Large intestine (tissue), 3 donors: ENCODE data around the gene AHCYL2. TPM values are rescaled to one million over a fixed set of nuclear protein-coding genes. Genes with fewer than 3 reads are reported as not detected.

Experiments used
- DNase-seq, 2 donors: peaks; one replicate each; pipeline versions ENCODE4 v3.0.0 to v3.0.0-alpha.2; 2013
- H3K27ac ChIP-seq: one replicate; pipeline ENCODE4 v1.5.1; 2013; ENCODE audit warnings: low read length
- H3K27me3 ChIP-seq: 2 replicates; pipeline ENCODE4 v1.6.1; 2013; ENCODE audit warnings: low read length; ENCODE audit not compliant: control insufficient read depth, insufficient read depth
- H3K36me3 ChIP-seq: 2 replicates; pipeline ENCODE4 v1.6.1; 2013; ENCODE audit warnings: low read length; ENCODE audit not compliant: control insufficient read depth, insufficient read depth
- H3K4me1 ChIP-seq: one replicate; pipeline ENCODE4 v1.6.1; 2013; ENCODE audit warnings: low read length; ENCODE audit not compliant: control insufficient read depth, insufficient read depth
- H3K4me3 ChIP-seq: one replicate; pipeline ENCODE4 v1.5.1; 2013; ENCODE audit warnings: low read length
- H3K9me3 ChIP-seq: one replicate; pipeline ENCODE4 v1.6.1; 2013; ENCODE audit warnings: mild to moderate bottlenecking, low read depth, low read length, moderate library complexity; ENCODE audit not compliant: control insufficient read depth
- WGBS: methylation state at CpG from one replicate; pipeline ENCODE4 v1.1.5; 2013; ENCODE audit warnings: low lambda C conversion rate; ENCODE audit not compliant: insufficient coverage; 5-methylcytosine and 5-hydroxymethylcytosine counted together
- polyA plus RNA-seq: library from polyadenylated mRNA; unstranded; fragments of 120-200 nt; gene quantifications from one replicate; pipeline ENCODE4 v1.2.1, GENCODE V29; 2013

The AHCYL2 gene
- polyA plus RNA-seq, 1 donor = 23.2 TPM

- Histone ChIP-seq H3K36me3 (no peaks in the 10 kb centered on the region), H3K4me1 (no peaks in the 10 kb centered on the region), H3K9me3 (no peaks in the 10 kb centered on the region), H3K27me3 (no peaks in the 10 kb centered on the region), H3K4me3 (no peak overlapping the region), H3K27ac (no peak overlapping the region)
- DNase-seq = no peak
- WGBS = no CpG with 5 or more reads among the region's 2 CpGs
Measured at GRCh38 chr7:129452589-129453231, 227.9 kb downstream of the AHCYL2 start.

GRCh38 chr7:129453510-129454248 is 228.8 kb downstream of the AHCYL2 start:
- DNase-seq = no peak
- Histone ChIP-seq H3K36me3 (no peaks in the 10 kb centered on the region), H3K9me3 (no peaks in the 10 kb centered on the region), H3K4me1 (no peaks in the 10 kb centered on the region), H3K27me3 (no peaks in the 10 kb centered on the region), H3K27ac (no peak overlapping the region), H3K4me3 (no peak overlapping the region)
- no CpG with 5 or more reads among the region's 1 CpG for WGBS

- no CpG with 5 or more reads among the region's 4 CpGs for WGBS
- DNase-seq = no peak
- H3K27me3 ChIP-seq = no peaks in the 10 kb centered on the region
- no peak overlapping the region for H3K4me3 ChIP-seq
- no peaks in the 10 kb centered on the region for H3K9me3 ChIP-seq
- no peaks in the 10 kb centered on the region for H3K4me1 ChIP-seq
- H3K27ac ChIP-seq = no peak overlapping the region
- H3K36me3 ChIP-seq = no peaks in the 10 kb centered on the region
Measured at GRCh38 chr7:129454249-129454551, 229.4 kb downstream of the AHCYL2 start.

- 40% methylated on average over 1 of the region's 10 CpGs for WGBS
Measured at GRCh38 chr7:129456421-129456820, 231.6 kb downstream of the AHCYL2 start.

GRCh38 chr7:129457101-129457500 is 232.3 kb downstream of the AHCYL2 start:
- H3K4me1 ChIP-seq = no peaks in the 10 kb centered on the region
- no peaks in the 10 kb centered on the region for H3K36me3 ChIP-seq
- no peak for DNase-seq
- WGBS = no CpG with 5 or more reads among the region's 3 CpGs
- H3K9me3 ChIP-seq = no peaks in the 10 kb centered on the region
- no peak overlapping the region for H3K27ac ChIP-seq
- no peak overlapping the region for H3K4me3 ChIP-seq
- H3K27me3 ChIP-seq = no peaks in the 10 kb centered on the region

More at GRCh38 chr7:129456421-129456820, 231.6 kb downstream of the AHCYL2 start:
- H3K4me1 ChIP-seq = no peaks in the 10 kb centered on the region
- H3K36me3 ChIP-seq = no peaks in the 10 kb centered on the region
- no peak for DNase-seq
- no peaks in the 10 kb centered on the region for H3K9me3 ChIP-seq
- no peak overlapping the region for H3K27ac ChIP-seq
- H3K4me3 ChIP-seq = no peak overlapping the region
- no peaks in the 10 kb centered on the region for H3K27me3 ChIP-seq

- no peak for DNase-seq
- Histone ChIP-seq H3K4me1 (no peaks in the 10 kb centered on the region), H3K36me3 (no peaks in the 10 kb centered on the region), H3K27me3 (no peaks in the 10 kb centered on the region), H3K27ac (no peak overlapping the region), H3K4me3 (no peak overlapping the region), H3K9me3 (no peaks in the 10 kb centered on the region)
- WGBS = no CpG with 5 or more reads among the region's 5 CpGs
Measured at GRCh38 chr7:129458171-129458570, 233.3 kb downstream of the AHCYL2 start.

- no CpG with 5 or more reads among the region's 2 CpGs for WGBS
- H3K9me3 ChIP-seq = no peaks in the 10 kb centered on the region
- no peaks in the 10 kb centered on the region for H3K4me1 ChIP-seq
- no peaks in the 10 kb centered on the region for H3K27me3 ChIP-seq
- H3K27ac ChIP-seq = no peak overlapping the region
- no peak for DNase-seq
- no peaks in the 10 kb centered on the region for H3K36me3 ChIP-seq
- no peak overlapping the region for H3K4me3 ChIP-seq
Measured at GRCh38 chr7:129461809-129462208, 237.0 kb downstream of the AHCYL2 start.

- no peaks in the 10 kb centered on the region for H3K36me3 ChIP-seq
- no peak for DNase-seq
- H3K4me1 ChIP-seq = no peaks in the 10 kb centered on the region
- no peaks in the 10 kb centered on the region for H3K27me3 ChIP-seq
- H3K27ac ChIP-seq = no peak overlapping the region
- H3K4me3 ChIP-seq = no peak overlapping the region
- no peaks in the 10 kb centered on the region for H3K9me3 ChIP-seq
- WGBS = no CpG with 5 or more reads among the region's 1 CpG
Measured at GRCh38 chr7:129462420-129462819, 237.6 kb downstream of the AHCYL2 start.

- Histone ChIP-seq H3K9me3 (no peaks in the 10 kb centered on the region), H3K4me1 (no peaks in the 10 kb centered on the region), H3K4me3 (no peak overlapping the region), H3K27ac (no peak overlapping the region), H3K27me3 (no peaks in the 10 kb centered on the region), H3K36me3 (no peaks in the 10 kb centered on the region)
- no CpG with 5 or more reads among the region's 4 CpGs for WGBS
- no peak for DNase-seq
Measured at GRCh38 chr7:129464194-129464593, 239.4 kb downstream of the AHCYL2 start.

- H3K9me3 ChIP-seq = no peaks in the 10 kb centered on the region
- no peaks in the 10 kb centered on the region for H3K4me1 ChIP-seq
- no peak for DNase-seq
- no peak overlapping the region for H3K27ac ChIP-seq
- no CpG with 5 or more reads among the region's 2 CpGs for WGBS
- no peaks in the 10 kb centered on the region for H3K36me3 ChIP-seq
- no peaks in the 10 kb centered on the region for H3K27me3 ChIP-seq
- no peak overlapping the region for H3K4me3 ChIP-seq
Measured at GRCh38 chr7:129465080-129465479, 240.2 kb downstream of the AHCYL2 start.

GRCh38 chr7:129466796-129467195 is 242.0 kb downstream of the AHCYL2 start:
- no peak for DNase-seq
- Histone ChIP-seq H3K4me3 (no peak overlapping the region), H3K36me3 (no peaks in the 10 kb centered on the region), H3K4me1 (no peaks in the 10 kb centered on the region), H3K27ac (no peak overlapping the region), H3K9me3 (no peaks in the 10 kb centered on the region), H3K27me3 (no peaks in the 10 kb centered on the region)
- no CpG with 5 or more reads among the region's 3 CpGs for WGBS
